GM12864 (cell line): ENCODE measurements around the gene PLCD3.

ENCODE experiments used
- DNase-seq: peaks from one replicate; pipeline ENCODE4 v3.0.0-alpha.2; 2011; ENCODE audit warnings: low read depth
- H3K4me3 ChIP-seq: 2 replicates; pipeline ENCODE4 v1.5.1; 2011; ENCODE audit warnings: mild to moderate bottlenecking, low read depth, low read length, control low read depth
- CTCF ChIP-seq: IDR thresholded peaks from 2 replicates; pipeline ENCODE4 v1.5.1; 2011; ENCODE audit warnings: low read depth, mild to moderate bottlenecking, moderate library complexity, low read length, control low read depth, inconsistent platforms; ENCODE audit errors: missing control alignments

The PLCD3 gene

GRCh38 chr17:45110676-45111611, 21.4 kb downstream of the PLCD3 start:
- no peak overlapping the region for H3K4me3 ChIP-seq
- DNase-seq = no peak
- no peak for TF ChIP-seq CTCF

- no peak for DNase-seq
Observed at GRCh38 chr17:45108595-45109521, 23.5 kb downstream of the PLCD3 start.

GRCh38 chr17:45108051-45108450, 24.3 kb downstream of the PLCD3 start:
- H3K4me3 ChIP-seq = no peak overlapping the region
- no peak for DNase-seq
- TF ChIP-seq CTCF = no peak

More at GRCh38 chr17:45108595-45109521, 23.5 kb downstream of the PLCD3 start:
- TF ChIP-seq CTCF = no peak
- no peak overlapping the region for H3K4me3 ChIP-seq

GRCh38 chr17:45107293-45108010, 24.9 kb downstream of the PLCD3 start:
- DNase-seq = no peak
- no peak overlapping the region for H3K4me3 ChIP-seq
- no peak for TF ChIP-seq CTCF

GRCh38 chr17:45106582-45106981, 25.7 kb downstream of the PLCD3 start:
- no peak overlapping the region for H3K4me3 ChIP-seq
- no peak for TF ChIP-seq CTCF
- DNase-seq = no peak

GRCh38 chr17:45106096-45106495, 26.2 kb downstream of the PLCD3 start:
- no peak for TF ChIP-seq CTCF
- DNase-seq = no peak
- H3K4me3 ChIP-seq = no peak overlapping the region
